Muscle of back (tissue), 11 donors: ENCODE results near the gene NTRK3. TPM values are rescaled to one million over a fixed set of nuclear protein-coding genes. Genes with fewer than 3 reads are reported as not detected.

Experiments used
- DNase-seq, 3 donors: peaks; one replicate each; pipeline versions ENCODE4 v3.0.0 to v3.0.0-alpha.2; 2013
- polyA plus RNA-seq, 10 donors: library from polyadenylated mRNA; unstranded; fragments of 120-200 nt; gene quantifications; one replicate each; pipeline ENCODE4 v1.2.1, GENCODE V29; 2013; ENCODE audit not compliant: insufficient read length in 10 of 10

The NTRK3 gene
- polyA plus RNA-seq, 10 donors = 4.2 to 9.4 (median 5.5) TPM

DNA sequence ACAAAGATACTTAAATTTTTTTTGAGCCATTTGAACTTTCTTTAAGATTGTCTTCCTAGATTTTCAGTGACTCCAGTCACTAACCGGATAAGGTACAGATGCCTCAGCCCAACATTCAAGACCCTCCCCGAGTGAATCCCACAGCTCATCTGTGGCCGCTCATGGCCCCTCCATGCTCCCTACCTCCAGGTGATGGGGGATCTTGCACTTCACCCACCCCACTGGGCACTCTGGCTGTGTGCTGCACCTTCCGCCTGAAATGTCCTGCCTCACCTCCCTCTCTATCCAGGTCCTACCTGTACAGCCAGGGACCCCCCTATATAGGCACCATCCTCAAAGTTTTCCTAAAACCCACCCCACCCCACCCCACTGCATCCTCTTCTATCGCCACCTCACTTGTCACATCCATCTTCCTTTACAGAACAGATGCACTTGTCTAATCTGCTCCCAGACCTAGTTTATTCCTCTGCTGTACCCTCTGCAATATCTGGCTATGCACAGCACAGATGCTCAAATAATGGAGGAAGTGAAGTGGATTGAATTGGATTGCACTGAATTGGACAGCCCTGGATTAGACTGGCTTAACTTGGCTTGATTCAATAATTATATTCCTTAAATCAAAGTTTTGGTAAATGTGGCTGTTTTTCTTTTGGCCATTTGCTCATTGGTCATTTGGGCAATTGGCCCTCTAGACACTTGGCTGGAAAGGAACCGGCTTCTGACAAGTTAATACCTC is 24.5 kb downstream of the NTRK3 start:
- no peak for DNase-seq

- no peak for DNase-seq
These were observed 25.7 kb downstream of the NTRK3 start for GRCh38 chr15:88230823-88231222.

- DNase-seq = no peak
These were observed 31.1 kb downstream of the NTRK3 start for GRCh38 chr15:88225461-88225860.

DNA sequence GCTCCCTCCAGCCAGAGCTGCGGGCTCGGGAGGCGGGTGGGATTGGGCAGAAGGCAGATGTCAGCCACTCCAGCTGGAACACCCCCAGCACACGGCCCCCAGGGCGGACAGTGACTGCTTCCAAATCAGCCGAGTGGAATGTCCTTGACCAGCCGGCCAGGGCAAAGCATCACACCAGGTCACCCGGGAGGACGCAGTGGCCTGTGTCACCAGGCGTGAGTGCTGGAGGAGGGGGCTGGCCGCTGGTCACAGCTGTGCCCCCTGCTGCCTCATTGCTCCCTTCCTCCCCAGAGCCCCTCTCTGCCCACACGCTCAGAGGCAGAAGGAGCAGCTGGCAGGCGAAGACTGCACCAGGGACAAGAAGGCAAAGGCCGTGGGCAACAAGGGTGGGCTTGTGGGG is 33.5 kb downstream of the NTRK3 start:
- DNase-seq = no peak

DNA sequence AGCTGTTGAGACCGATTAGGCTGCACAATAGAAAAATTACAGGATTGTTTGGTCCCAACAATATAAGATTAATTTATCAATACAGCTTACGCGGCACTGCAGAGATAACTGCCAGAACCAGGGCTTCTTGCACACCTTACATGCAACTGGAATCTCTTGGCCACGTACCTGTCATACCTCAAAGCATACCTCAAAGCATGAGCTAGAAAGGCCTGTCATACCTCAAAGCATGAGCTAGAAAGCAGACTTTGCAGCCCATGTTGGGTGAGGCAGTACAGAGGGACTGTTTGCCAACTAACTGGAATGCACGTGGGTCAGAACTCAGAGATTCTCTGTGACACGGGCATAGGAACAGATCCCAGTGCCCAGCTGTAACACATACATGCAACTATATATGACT is 34.7 kb downstream of the NTRK3 start:
- DNase-seq = no peak

GRCh38 chr15:88220443-88221335 is 35.9 kb downstream of the NTRK3 start:
- peak; percentile 24 to 62 (median 44) for DNase-seq

- DNase-seq = no peak
These were observed 36.9 kb downstream of the NTRK3 start for GRCh38 chr15:88219623-88220022.

GRCh38 chr15:88218557-88219221 is 37.9 kb downstream of the NTRK3 start:
- DNase-seq = peak in 1 of 3 donors; percentile 27

GRCh38 chr15:88215066-88215648 is 41.4 kb downstream of the NTRK3 start:
- no peak for DNase-seq

GRCh38 chr15:88209111-88209510 is 47.4 kb downstream of the NTRK3 start:
- DNase-seq = no peak

GRCh38 chr15:88208396-88208795 is 48.1 kb downstream of the NTRK3 start:
- DNase-seq = no peak

DNA sequence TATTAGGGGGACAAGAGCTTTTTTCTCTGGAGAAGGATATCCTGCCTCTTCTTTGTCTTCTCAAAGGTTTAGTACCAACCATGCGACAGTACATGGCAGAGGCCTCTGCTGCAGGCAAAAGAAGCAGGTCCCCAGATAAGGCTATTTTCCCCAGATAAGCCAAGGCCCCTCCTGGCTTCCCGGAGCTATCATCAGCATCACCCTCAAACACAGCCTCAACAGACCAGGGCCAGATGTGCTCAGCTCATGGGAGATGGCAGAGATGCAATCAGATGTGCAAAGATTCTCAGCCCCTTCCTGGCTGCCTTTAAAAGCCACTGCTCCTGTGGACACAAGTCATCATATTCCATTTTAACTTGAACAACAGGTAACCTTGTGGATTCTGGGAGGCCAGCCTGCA is 49.0 kb downstream of the NTRK3 start:
- DNase-seq = no peak

DNA sequence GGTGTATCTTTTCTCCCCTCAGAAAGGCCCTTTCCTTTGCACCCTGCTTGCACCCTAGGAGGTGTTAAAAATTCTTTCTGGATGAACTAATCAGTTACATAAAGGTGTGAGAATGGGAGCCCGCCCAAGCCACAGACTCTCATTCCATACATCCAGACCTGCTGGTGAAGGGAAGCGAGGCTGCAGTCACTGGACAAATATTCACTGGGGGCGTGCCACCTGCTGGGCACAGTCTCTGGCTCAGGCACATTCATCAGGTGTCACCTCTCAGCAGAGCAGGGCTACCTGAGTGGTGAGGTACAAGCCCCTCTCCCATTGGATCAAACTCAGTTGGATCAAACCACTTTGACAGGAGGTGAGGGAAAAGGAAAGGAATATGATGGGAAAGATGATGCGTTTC is 52.0 kb downstream of the NTRK3 start:
- no peak for DNase-seq

DNA sequence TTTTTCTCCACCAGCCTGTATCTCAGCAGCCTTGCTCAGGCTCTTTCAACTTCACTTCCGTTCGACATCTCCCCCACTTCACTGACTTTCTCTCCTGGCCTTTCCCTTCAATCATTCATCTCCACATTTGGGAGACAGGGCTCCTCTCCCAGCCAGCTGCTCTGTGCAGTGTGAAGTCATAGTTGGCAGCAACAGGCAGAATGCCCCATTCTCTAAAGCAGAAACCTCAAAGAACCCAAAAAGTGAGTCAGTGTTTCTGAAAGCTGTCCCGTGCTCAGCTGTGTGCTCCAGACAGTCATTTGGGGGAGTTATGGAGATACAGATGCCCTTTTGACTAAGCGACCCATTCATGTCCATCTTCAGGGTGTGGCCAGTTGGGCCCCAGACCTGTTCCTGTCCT is 54.3 kb downstream of the NTRK3 start:
- DNase-seq = peak; percentile 9 to 40 (median 29)

DNA sequence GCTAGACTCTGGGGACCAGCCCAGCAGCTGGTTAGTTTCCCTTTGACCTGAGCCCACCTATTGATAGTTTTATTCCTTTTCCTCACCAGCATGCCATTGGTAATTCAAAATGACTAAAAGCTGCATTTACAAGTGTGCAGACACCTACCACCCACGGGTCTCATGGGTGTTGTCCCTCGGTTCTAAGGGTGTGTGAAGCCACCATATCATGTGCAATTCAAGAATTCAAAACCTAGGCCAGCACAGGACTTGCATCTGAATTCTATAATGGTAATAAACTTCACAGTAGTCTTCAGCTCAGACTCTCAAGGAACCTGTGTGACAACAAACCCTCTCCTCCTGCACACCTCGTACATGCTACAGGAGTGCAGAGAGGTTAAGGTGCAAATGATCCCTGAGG is 55.3 kb downstream of the NTRK3 start:
- no peak for DNase-seq

GRCh38 chr15:88196961-88197360 is 59.6 kb downstream of the NTRK3 start:
- no peak for DNase-seq

GRCh38 chr15:88194162-88194561 is 62.4 kb downstream of the NTRK3 start:
- no peak for DNase-seq

GRCh38 chr15:88193415-88193814 is 63.1 kb downstream of the NTRK3 start:
- DNase-seq = no peak

- DNase-seq = peak in 1 of 3 donors; percentile 21
These were observed 64.8 kb downstream of the NTRK3 start for GRCh38 chr15:88191812-88192165.

DNA sequence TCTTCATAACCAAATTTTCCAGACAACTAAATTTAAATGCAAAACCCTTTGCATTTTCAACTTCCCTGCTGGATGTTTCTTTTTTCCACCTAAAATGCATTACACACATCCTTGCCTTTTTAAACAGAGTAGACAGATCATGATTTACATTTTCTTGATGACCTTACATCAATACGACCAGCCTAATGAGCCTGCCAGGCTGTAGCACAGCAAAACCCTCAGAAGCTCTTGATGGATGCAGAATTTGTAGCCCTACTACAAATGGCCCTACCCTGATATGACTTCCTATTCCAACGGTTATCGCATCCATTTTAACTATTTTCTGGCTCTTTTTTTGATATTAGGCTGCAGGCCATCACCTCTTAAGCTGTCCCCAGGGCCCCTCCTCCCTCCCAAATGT is 66.3 kb downstream of the NTRK3 start:
- no peak for DNase-seq

GRCh38 chr15:88188300-88188699 is 68.2 kb downstream of the NTRK3 start:
- DNase-seq = no peak

DNA sequence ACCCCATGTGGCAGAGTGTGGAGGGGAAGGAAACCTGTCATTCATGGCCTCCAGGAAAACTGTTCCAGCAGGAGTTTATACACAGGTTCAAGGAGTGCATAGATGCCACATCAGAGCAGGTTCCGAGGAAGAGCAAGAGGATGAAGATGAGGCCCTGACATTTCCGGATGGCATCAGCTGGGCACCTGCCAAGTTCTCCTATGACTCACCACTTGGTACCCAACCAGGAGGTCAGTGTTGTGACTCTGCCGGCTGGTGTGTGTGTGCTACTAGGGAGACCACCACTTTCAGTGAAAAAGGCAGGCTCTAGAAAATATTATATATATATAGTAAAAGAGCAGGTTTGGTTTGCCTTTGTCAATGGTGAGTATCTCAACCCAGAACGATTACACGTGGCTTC is 69.3 kb downstream of the NTRK3 start:
- no peak for DNase-seq
